SU-DHL-6 (cell line): ENCODE measurements around the gene NFATC1.

Source experiments
- EZH2phosphoT487 ChIP-seq: fragments of 200-600 bp; sonication (generic), shearing (Covaris generic); conservative IDR thresholded peaks from 2 replicates; pipeline ENCODE4 v1.6.1; 2018; ENCODE audit warnings: mild to moderate bottlenecking, antibody characterized with exemption, low read length, moderate library complexity, mixed read lengths
- TF ChIP-seq, protein P1 (sequence below): fragments of 200-600 bp; sonication (generic); IDR thresholded peaks from one replicate; pipeline ENCODE4 v1.5.1; 2017; ENCODE audit warnings: antibody characterized with exemption, mild to moderate bottlenecking, low read length, moderate library complexity; ENCODE audit not compliant: insufficient read depth, poor library complexity, severe bottlenecking

DNA sequence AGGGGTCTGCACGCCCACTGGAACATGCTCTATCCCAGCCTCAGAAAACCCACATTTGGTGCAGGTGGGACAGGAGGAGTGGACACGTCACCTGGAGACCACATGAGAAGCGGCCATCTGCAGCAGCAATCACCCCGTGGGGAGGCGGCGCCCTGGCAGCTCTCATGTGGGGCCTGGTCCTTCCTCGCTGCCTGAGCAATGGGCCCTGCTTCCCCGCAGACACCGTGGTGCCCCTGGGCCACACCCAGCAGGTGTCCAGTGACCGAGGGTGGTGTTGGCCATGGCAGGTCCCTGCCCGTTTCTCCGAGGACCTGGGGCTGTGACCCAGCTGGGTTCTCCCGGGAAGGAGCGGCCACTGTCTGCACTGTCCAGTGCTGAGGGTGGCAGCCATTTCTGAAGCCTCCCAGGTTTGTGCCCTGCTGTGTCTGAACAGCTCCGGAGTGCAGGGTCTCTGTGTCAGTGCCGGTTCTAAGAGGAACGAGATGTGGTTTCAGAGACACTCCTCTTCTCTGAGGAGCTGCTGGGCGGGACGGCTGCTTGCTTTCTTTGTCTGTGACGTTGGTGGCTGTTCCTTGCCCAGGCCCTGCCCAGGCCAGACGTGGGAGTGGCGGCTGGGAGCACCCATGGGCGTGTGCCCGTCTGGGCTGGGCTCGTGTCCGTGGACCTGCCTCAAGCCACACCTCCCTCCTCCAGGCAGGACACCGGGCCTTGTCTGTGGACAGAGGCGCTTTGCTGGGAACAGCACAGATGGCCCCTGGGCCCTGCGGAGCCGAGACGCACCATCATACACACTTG lies 44.8 kb downstream of the NFATC1 start:
- TF ChIP-seq, protein P1, sequence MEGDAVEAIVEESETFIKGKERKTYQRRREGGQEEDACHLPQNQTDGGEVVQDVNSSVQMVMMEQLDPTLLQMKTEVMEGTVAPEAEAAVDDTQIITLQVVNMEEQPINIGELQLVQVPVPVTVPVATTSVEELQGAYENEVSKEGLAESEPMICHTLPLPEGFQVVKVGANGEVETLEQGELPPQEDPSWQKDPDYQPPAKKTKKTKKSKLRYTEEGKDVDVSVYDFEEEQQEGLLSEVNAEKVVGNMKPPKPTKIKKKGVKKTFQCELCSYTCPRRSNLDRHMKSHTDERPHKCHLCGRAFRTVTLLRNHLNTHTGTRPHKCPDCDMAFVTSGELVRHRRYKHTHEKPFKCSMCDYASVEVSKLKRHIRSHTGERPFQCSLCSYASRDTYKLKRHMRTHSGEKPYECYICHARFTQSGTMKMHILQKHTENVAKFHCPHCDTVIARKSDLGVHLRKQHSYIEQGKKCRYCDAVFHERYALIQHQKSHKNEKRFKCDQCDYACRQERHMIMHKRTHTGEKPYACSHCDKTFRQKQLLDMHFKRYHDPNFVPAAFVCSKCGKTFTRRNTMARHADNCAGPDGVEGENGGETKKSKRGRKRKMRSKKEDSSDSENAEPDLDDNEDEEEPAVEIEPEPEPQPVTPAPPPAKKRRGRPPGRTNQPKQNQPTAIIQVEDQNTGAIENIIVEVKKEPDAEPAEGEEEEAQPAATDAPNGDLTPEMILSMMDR = no peak
- TF ChIP-seq EZH2phosphoT487 = no peak
